ENCODE measurements around the gene WDR31. TPM values are rescaled to one million over a fixed set of nuclear protein-coding genes. Genes with fewer than 3 reads are reported as not detected.

WDR31 gene
- total and polyA plus RNA-seq, 8 donors, result 0.29 to 5.0 (median 1.3) TPM; not detected in 1

DNA sequence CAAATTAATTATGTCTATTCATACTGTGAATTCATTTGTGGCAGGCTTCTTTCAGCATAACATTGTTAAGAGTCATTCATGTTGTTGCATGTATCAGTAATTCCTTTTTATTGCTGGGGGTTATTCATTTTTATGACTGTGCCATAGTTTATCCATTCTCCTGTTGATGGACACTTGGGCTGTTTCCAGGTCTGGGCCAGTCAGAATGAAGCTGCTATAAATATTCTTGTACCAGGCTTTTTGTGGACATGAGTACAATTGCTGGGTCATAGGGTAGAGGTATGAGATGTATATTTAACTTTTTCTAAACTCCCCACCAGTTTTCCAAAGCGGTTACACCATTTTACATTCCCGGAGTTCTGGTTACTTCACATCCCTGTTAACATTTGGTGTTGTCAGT lies 51.0 kb downstream of the WDR31 start:
- DNase-seq, result no peak
- Histone ChIP-seq H3K4me3 (no peak overlapping the region), H3K27me3 (no peaks in the 10 kb centered on the region), H3K27ac (no peak overlapping the region), H3K9me3 (no peaks in the 10 kb centered on the region), H3K4me1 (no peaks in the 10 kb centered on the region), H3K36me3 (peaks cover 71 to 100% (median 98%) of the 10 kb centered on the region in 4 donors)
- 88 to 99% (median 98%) methylated on average over 2 of the region's 2 CpGs for WGBS, 5 donors
- intact Hi-C loops (cut with DNase I; ENCODE audit: low total_unique reads), result no loop called here
- TF ChIP-seq CTCF (IDR thresholded peaks at IDR 0.05) (no peak), POLR2AphosphoS5 (IDR thresholded peaks at IDR 0.05) (no peak), EP300 (IDR thresholded peaks at IDR 0.05) (no peak), POLR2A (IDR thresholded peaks at IDR 0.05) (no peak)

DNA sequence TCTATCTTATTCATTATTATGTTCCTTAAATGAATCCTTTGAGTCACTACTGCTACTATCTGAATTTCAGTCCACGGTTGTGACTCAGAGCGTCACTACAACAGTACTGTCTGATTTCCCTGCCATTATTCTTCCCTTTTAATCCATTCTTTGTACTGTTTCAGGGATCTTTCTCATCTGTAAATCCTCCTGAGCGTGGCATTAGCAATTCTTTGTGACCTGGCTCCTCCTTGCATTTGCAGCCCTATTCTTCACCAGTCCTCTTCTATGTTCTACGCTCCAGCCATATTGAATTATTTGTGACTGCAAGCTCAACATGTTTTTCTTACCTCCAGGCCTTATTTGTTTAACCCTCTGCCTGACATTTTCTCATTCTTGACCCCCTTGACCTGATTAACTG lies 58.7 kb downstream of the WDR31 start:
- Histone ChIP-seq H3K27ac (no peak overlapping the region), H3K4me1 (peaks cover 6 to 20% (median 15%) of the 10 kb centered on the region in 4 donors), H3K4me3 (no peak overlapping the region), H3K27me3 (no peaks in the 10 kb centered on the region), H3K36me3 (peaks cover 62 to 97% (median 95%) of the 10 kb centered on the region in 4 donors), H3K9me3 (no peaks in the 10 kb centered on the region)
- 94 to 99% (median 97%) methylated on average over 4 of the region's 4 CpGs for WGBS, 5 donors
- TF ChIP-seq POLR2A (IDR thresholded peaks at IDR 0.05), result no peak
- TF ChIP-seq CTCF (IDR thresholded peaks at IDR 0.05), result no peak
- no peak for TF ChIP-seq EP300 (IDR thresholded peaks at IDR 0.05)
- intact Hi-C loops (cut with DNase I; ENCODE audit: low total_unique reads), result no loop called here
- DNase-seq, result no peak

DNA sequence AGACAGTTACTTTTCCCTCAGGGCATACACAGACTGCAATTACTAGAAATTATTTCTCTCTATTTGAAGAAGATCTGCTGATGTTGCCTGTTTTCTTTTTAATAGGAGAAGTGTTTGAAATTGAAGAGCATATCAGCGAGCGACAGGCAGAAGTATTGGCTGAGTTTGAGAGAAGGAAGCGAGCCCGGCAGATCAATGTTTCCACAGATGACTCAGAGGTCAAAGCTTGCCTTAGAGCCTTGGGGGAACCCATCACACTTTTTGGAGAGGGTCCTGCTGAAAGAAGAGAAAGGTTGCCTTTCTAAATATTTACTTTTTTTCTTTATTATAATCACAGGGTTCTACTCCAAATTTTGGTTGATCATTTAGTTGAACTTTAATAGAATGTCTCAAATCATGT lies 61.2 kb downstream of the WDR31 start:
- no peak overlapping the region for H3K27ac ChIP-seq
- 72 to 84% (median 76%) methylated on average over 4 of the region's 4 CpGs for WGBS, 5 donors
- intact Hi-C loops (cut with DNase I; ENCODE audit: low total_unique reads), result loop anchor here (10.0 kb wide), 1 partner anchor 376 kb away; no protein-coding TSS in a partner anchor
- peaks cover 43 to 72% (median 70%) of the 10 kb centered on the region in 4 donors for H3K36me3 ChIP-seq
- H3K27me3 ChIP-seq, result no peaks in the 10 kb centered on the region
- TF ChIP-seq CTCF (IDR thresholded peaks at IDR 0.05) (no peak), POLR2A (IDR thresholded peaks at IDR 0.05) (no peak), EP300 (IDR thresholded peaks at IDR 0.05) (no peak), POLR2AphosphoS5 (IDR thresholded peaks at IDR 0.05) (no peak)
- H3K4me3 ChIP-seq, result no peak overlapping the region
- no peak for DNase-seq
- H3K4me1 ChIP-seq, result peaks cover 9 to 35% (median 27%) of the 10 kb centered on the region in 4 donors
- H3K9me3 ChIP-seq, result no peaks in the 10 kb centered on the region

DNA sequence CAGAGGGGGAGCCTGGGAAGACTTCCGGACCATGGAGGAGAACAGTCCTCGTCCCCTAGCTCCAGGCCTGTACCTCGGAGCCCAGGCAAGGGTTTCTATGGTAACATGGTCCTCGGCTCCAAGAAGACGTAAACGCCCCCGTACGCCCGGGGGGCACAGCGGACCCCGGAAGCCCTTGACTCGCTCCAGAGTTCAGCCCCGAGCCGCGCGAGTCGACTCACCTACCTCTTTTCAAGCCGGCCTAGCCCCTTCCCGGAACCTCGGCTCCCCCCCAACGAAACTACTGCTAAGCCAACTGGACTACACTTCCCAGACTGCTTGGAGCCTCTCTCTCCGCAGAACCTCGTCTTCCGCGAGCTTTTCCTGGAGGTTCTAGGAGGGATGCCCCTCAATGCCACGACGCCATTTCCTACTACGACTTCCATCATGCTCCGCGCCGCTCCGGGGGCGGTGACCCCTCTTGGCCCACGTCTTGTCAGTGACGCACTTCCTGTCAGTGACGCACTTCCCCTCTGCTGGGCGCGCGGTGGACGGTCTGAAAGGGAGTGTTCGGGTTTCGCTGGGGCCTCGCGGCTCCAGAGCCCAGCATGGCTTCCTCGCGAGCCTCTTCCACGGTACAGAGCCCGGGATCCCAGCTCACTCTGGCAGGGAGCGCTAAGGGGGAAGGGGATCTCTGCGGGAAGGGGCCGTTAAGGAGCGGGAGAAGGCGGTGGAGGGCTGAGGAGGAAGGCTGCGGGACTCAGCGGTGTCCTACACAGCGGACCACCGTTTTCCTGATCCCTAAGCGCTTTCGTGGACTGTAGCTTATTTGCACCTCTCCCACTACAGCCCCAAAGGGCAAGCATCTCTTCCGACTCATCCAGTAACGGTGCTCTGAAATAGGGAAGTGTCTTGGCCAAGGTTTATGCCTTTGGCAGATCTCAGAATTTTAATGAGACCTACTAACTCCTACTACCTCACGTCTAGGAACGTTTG lies 64.6 kb downstream of the WDR31 start, which contains the start of the genes CDC26 and PRPF4:
Gene CDC26, minus strand, starts transcription at position 416 of the 975 bp plus-strand sequence. CDS start 3,065 bp downstream, outside the sequence.
Gene PRPF4, plus strand, starts transcription at position 502 of the 975 bp plus-strand sequence. Its CDS starts 86 bp downstream, at position 588.
- Histone ChIP-seq H3K9me3 (no peaks in the 10 kb centered on the region), H3K36me3 (peaks cover 34 to 68% (median 64%) of the 10 kb centered on the region in 4 donors), H3K4me1 (peaks cover 9 to 38% (median 29%) of the 10 kb centered on the region in 4 donors), H3K27ac (peak within 1 kb of the TSS; percentile 90 to 97 (median 96)), H3K4me3 (peak within 1 kb of the TSS; percentile 58 to 84 (median 79)), H3K27me3 (no peaks in the 10 kb centered on the region)
- DNase-seq, result peak; percentile 97 to 99
- 0 to 1% (median 0%) methylated on average over 40 to 63 of the region's 63 CpGs for WGBS, 5 donors
- intact Hi-C loops (cut with DNase I; ENCODE audit: low total_unique reads), result loop anchor here (10.0 kb wide), 1 partner anchor 379 kb away; no protein-coding TSS in a partner anchor
- peak in 2 of 4 donors; percentile 92 to 93 for TF ChIP-seq POLR2A (IDR thresholded peaks at IDR 0.05)
- TF ChIP-seq EP300 (IDR thresholded peaks at IDR 0.05), result peak; percentile 9
- peak; percentile 99 for TF ChIP-seq POLR2AphosphoS5 (IDR thresholded peaks at IDR 0.05)
- peak in 1 of 7 experiments; percentile 22 for TF ChIP-seq CTCF (IDR thresholded peaks at IDR 0.05)

Data from stomach (tissue), 9 donors.